Neural cell (in vitro differentiated cells): ENCODE measurements around the gene GAMT.

Experiments
- EP300 ChIP-seq: fragments of 450-650 bp; conservative IDR thresholded peaks from 2 replicates; pipeline ENCODE4 v1.6.1; 2014; ENCODE audit warnings: antibody characterized with exemption, mild to moderate bottlenecking, moderate library complexity; ENCODE audit not compliant: poor library complexity, severe bottlenecking
- EZH2 ChIP-seq: fragments of 200-600, 300-800 bp; shearing (Covaris generic), sonication (generic); IDR thresholded peaks from 2 replicates; pipeline ENCODE4 v1.6.1; 2014; ENCODE audit warnings: antibody characterized with exemption, low read length, borderline replicate concordance, mild to moderate bottlenecking; ENCODE audit not compliant: insufficient read depth, poor library complexity, severe bottlenecking
- MXI1 ChIP-seq: fragments of 450-650 bp; conservative IDR thresholded peaks from 2 replicates; pipeline ENCODE4 v1.6.1; 2014; ENCODE audit warnings: antibody characterized with exemption, mild to moderate bottlenecking; ENCODE audit not compliant: poor library complexity, severe bottlenecking
- POLR2AphosphoS5 ChIP-seq: IDR thresholded peaks from 2 replicates; pipeline ENCODE4 v1.6.1; 2012
- SMC3 ChIP-seq: fragments of 450-650 bp; conservative IDR thresholded peaks from 2 replicates; pipeline ENCODE4 v1.6.1; 2014; ENCODE audit warnings: antibody characterized with exemption, mild to moderate bottlenecking, moderate library complexity; ENCODE audit not compliant: poor library complexity
- TAF1 ChIP-seq: IDR thresholded peaks from 2 replicates; pipeline ENCODE4 v1.6.1; 2012; ENCODE audit warnings: low read depth
- TF ChIP-seq, protein P1 (sequence below): fragments of 450-650 bp; IDR thresholded peaks from 2 replicates; pipeline ENCODE4 v1.5.1; 2014; ENCODE audit warnings: antibody characterized with exemption, mild to moderate bottlenecking, moderate library complexity; ENCODE audit not compliant: poor library complexity, severe bottlenecking
- TF ChIP-seq, protein P2 (sequence below): IDR thresholded peaks from 2 replicates; pipeline ENCODE4 v1.6.1; 2012; ENCODE audit warnings: borderline replicate concordance

DNA sequence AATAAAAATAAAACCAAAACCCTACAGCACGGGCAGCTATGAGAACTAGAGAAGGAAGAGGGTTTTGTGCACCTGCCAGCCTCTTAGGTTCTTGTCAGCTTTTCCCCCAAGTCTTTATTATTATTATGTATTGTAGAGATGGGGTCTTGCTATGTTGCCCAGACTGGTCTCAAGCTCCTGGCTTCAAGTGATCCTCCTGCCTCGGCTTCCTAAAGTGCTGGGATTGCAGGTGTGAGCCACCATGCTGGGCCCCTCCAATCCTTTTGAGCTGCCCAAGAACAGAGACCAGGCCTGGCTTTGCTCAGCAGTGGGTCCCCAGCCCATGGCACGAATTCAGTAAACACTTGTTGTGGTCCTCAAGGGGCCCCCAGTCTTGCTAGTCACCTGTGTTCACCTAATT is 19.1 kb downstream of the GAMT start:
- TF ChIP-seq EZH2, result no peak
- TF ChIP-seq, protein P1, sequence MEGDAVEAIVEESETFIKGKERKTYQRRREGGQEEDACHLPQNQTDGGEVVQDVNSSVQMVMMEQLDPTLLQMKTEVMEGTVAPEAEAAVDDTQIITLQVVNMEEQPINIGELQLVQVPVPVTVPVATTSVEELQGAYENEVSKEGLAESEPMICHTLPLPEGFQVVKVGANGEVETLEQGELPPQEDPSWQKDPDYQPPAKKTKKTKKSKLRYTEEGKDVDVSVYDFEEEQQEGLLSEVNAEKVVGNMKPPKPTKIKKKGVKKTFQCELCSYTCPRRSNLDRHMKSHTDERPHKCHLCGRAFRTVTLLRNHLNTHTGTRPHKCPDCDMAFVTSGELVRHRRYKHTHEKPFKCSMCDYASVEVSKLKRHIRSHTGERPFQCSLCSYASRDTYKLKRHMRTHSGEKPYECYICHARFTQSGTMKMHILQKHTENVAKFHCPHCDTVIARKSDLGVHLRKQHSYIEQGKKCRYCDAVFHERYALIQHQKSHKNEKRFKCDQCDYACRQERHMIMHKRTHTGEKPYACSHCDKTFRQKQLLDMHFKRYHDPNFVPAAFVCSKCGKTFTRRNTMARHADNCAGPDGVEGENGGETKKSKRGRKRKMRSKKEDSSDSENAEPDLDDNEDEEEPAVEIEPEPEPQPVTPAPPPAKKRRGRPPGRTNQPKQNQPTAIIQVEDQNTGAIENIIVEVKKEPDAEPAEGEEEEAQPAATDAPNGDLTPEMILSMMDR, result no peak
- TF ChIP-seq MXI1, result no peak
- TF ChIP-seq POLR2AphosphoS5, result no peak
- TF ChIP-seq, protein P2, sequence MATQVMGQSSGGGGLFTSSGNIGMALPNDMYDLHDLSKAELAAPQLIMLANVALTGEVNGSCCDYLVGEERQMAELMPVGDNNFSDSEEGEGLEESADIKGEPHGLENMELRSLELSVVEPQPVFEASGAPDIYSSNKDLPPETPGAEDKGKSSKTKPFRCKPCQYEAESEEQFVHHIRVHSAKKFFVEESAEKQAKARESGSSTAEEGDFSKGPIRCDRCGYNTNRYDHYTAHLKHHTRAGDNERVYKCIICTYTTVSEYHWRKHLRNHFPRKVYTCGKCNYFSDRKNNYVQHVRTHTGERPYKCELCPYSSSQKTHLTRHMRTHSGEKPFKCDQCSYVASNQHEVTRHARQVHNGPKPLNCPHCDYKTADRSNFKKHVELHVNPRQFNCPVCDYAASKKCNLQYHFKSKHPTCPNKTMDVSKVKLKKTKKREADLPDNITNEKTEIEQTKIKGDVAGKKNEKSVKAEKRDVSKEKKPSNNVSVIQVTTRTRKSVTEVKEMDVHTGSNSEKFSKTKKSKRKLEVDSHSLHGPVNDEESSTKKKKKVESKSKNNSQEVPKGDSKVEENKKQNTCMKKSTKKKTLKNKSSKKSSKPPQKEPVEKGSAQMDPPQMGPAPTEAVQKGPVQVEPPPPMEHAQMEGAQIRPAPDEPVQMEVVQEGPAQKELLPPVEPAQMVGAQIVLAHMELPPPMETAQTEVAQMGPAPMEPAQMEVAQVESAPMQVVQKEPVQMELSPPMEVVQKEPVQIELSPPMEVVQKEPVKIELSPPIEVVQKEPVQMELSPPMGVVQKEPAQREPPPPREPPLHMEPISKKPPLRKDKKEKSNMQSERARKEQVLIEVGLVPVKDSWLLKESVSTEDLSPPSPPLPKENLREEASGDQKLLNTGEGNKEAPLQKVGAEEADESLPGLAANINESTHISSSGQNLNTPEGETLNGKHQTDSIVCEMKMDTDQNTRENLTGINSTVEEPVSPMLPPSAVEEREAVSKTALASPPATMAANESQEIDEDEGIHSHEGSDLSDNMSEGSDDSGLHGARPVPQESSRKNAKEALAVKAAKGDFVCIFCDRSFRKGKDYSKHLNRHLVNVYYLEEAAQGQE, result no peak
- TF ChIP-seq EP300, result no peak
- TF ChIP-seq SMC3, result no peak
- TF ChIP-seq TAF1, result no peak
